K562 (cell line): ENCODE measurements around the gene FAF2. TPM values are rescaled to one million over a fixed set of nuclear protein-coding genes. Genes with fewer than 3 reads are reported as not detected.

Experiments
- EP300 ChIP-seq: IDR thresholded peaks from 2 replicates; pipeline ENCODE4 v1.6.1; 2012; ENCODE audit warnings: low read length, improper control_type of control experiment
- ETV6 ChIP-seq, 3 experiments: fragments of 150-350 bp in 1 of 3; sonication (generic) in 1 of 3; formaldehyde crosslinking in 1 of 3; IDR thresholded peaks; 2 replicates each; pipeline versions ENCODE4 v1.6.1 to v1.8.0; 2014 to 2022; ENCODE audit warnings: borderline replicate concordance in 2 of 3, low read depth in 2 of 3, antibody characterized with exemption in 1 of 3, low read length in 1 of 3, mild to moderate bottlenecking in 1 of 3, missing genetic modification reagents in 1 of 3
- HDAC8 ChIP-seq: fragments of 450-650 bp; IDR thresholded peaks from 2 replicates; pipeline ENCODE4 v1.6.1; 2016; ENCODE audit warnings: mild to moderate bottlenecking, missing genetic modification characterization, moderate library complexity, missing compliant biosample characterization
- KDM2B ChIP-seq: fragments of 250-450 bp; sonication (Bioruptor Pico); IDR thresholded peaks from 2 replicates; pipeline ENCODE4 v1.8.0; 2021; ENCODE audit warnings: mild to moderate bottlenecking, moderate library complexity
- LARP7 ChIP-seq: fragments of 450-650 bp; IDR thresholded peaks from 2 replicates; pipeline ENCODE4 v1.6.1; 2016
- NONO ChIP-seq, 2 experiments: fragments of 200-400 bp in 1 of 2; fragments of 450-650 bp in 1 of 2; formaldehyde crosslinking in 1 of 2; IDR thresholded peaks; 2 replicates each; pipeline ENCODE4 v1.6.1; 2017; ENCODE audit warnings: low read depth in 2 of 2, mild to moderate bottlenecking in 2 of 2, moderate library complexity in 2 of 2, low read length in 1 of 2
- NR1H2 ChIP-seq: sonication (generic); formaldehyde crosslinking; IDR thresholded peaks from 2 replicates; pipeline ENCODE4 v1.4.0; 2020; ENCODE audit warnings: mild to moderate bottlenecking, missing genetic modification reagents
- NR2C1 ChIP-seq, 2 experiments: fragments of 450-650 bp; IDR thresholded peaks; 2 replicates each; pipeline ENCODE4 v1.6.1; 2017; ENCODE audit warnings: mild to moderate bottlenecking in 2 of 2, antibody characterized with exemption in 1 of 2, inconsistent platforms in 1 of 2, missing compliant biosample characterization in 1 of 2, missing genetic modification characterization in 1 of 2
- POLR2G ChIP-seq: fragments of 200-400 bp; formaldehyde crosslinking; IDR thresholded peaks from 2 replicates; pipeline ENCODE4 v1.6.1; 2017; ENCODE audit warnings: low read depth, mild to moderate bottlenecking, antibody characterized with exemption, low read length, moderate library complexity
- RBM22 ChIP-seq: fragments of 200-400 bp; formaldehyde crosslinking; IDR thresholded peaks from 2 replicates; pipeline ENCODE4 v1.6.1; 2018; ENCODE audit warnings: low read length, low read depth; ENCODE audit not compliant: poor library complexity, severe bottlenecking
- RFX5 ChIP-seq: IDR thresholded peaks from 2 replicates; pipeline ENCODE4 v1.6.1; 2011; ENCODE audit warnings: low read depth, mild to moderate bottlenecking, improper control_type of control experiment, low read length
- SAP30 ChIP-seq: fragments of 200-600 bp; sonication (generic); IDR thresholded peaks from 2 replicates; pipeline ENCODE4 v1.6.1; 2012; ENCODE audit warnings: borderline replicate concordance, low read depth, mild to moderate bottlenecking, moderate library complexity, low read length, control low read depth, inconsistent platforms; ENCODE audit not compliant: insufficient read depth, poor library complexity, severe bottlenecking
- ZC3H11A ChIP-seq: IDR thresholded peaks from 2 replicates; pipeline ENCODE4 v1.6.1; 2012; ENCODE audit warnings: low read depth, low read length, improper control_type of control experiment
- ZNF12 ChIP-seq: sonication (generic); formaldehyde crosslinking; IDR thresholded peaks from 2 replicates; pipeline ENCODE4 v1.4.0; 2020; ENCODE audit warnings: mild to moderate bottlenecking, missing genetic modification reagents
- ZNF589 ChIP-seq: fragments of 200-800 bp; sonication (Bioruptor generic); IDR thresholded peaks from 2 replicates; pipeline ENCODE4 v1.6.1; 2016; ENCODE audit warnings: low read depth, missing genetic modification characterization, missing compliant biosample characterization
- ZNF77 ChIP-seq: fragments of 250-450 bp; sonication (Bioruptor Pico); IDR thresholded peaks from 2 replicates; pipeline ENCODE4 v1.5.0; 2020
- polyA plus RNA-seq, 8 experiments: library from polyadenylated mRNA; depleted of rRNA in 4 of 8; stranded (reverse) in 5 of 8; unstranded in 3 of 8; fragments of >200 nt; fragmentation: Nextera tagmentation in 2 of 8; fragmentation: Illumina TruSeq in 1 of 8; extraction: Ambion mirVana in 2 of 8; extraction: Trizol in 1 of 8; gene quantifications; 2 replicates each; pipeline versions ENCODE4 v1.2.1 to v1.2.3, GENCODE V29; 2011 to 2014; ENCODE audit warnings: inconsistent platforms in 1 of 8, missing spikeins in 1 of 8
- total RNA-seq, 7 experiments: library from RNA; depleted of rRNA in 6 of 7; stranded (reverse); fragments of >200 nt in 6 of 7; fragmentation: Illumina TruSeq in 2 of 7; extraction: Trizol in 2 of 7; gene quantifications; 2 replicates each; pipeline versions ENCODE4 v1.2.1 to v1.2.3, GENCODE V29; 2011 to 2021; ENCODE audit warnings: low replicate concordance in 1 of 7
- TF ChIP-seq, protein P1 (sequence below): fragments of 450-650 bp; IDR thresholded peaks from 2 replicates; pipeline ENCODE4 v1.6.1; 2016; ENCODE audit warnings: low read depth, mild to moderate bottlenecking, moderate library complexity
- TF ChIP-seq, protein P2 (sequence below): fragments of 250-450 bp; sonication (Bioruptor Pico); IDR thresholded peaks from 2 replicates; pipeline ENCODE4 v1.5.0; 2022; ENCODE audit warnings: mild to moderate bottlenecking
- TF ChIP-seq, protein P3 (sequence below), 2 experiments: IDR thresholded peaks in 1 of 2; conservative IDR thresholded peaks in 1 of 2; 2 replicates each; pipeline ENCODE4 v1.6.1; 2016; ENCODE audit warnings: low read depth in 2 of 2, mild to moderate bottlenecking in 1 of 2, missing compliant biosample characterization in 1 of 2, missing genetic modification characterization in 1 of 2, moderate library complexity in 1 of 2

Gene FAF2
- total and polyA plus RNA-seq, 9 of the 15 experiments (the other 6 are each of a cell fraction or from before 2014, with no cell fraction given): 25.0 to 44.6 (median 36.1) TPM

DNA sequence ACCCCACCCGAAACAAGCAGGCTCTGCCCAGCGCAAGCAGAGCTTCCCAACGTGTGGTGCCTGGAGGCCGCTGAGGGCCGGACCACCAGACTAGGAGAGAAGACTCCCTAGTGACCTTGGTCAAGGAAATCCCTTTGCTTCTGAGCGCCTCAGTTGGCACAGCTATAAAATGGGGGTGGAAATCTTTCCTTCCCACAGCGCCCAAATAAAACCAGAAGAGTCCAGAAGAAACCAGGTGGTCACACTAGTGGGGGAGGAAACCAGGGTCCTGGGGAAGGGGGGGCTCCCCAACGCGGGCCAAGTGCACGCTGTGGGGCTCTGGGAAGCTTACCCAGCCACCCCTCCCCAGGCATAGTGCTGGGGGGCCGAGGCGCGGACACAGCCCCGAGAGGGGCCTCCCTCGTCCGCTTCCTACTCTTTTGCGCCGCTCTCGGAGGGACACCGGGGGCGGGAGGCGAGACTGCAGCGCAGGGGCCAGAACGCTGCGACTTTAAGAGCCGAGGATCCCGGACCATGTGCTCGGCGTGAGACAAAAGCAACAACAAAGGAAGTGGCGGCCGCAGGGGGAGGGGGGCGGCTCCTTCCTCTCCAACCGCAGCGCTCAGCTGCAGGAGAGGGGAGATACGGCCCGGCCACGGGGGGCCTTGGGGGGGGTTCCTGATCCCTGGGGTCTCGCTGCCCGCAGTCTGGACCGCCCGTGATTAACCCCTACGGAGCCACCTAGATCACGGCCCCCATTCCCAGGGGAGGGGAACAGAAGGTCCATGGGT, 88.1 kb downstream of the FAF2 start (continued):
- TF ChIP-seq RFX5 (no peak), NONO (IDR thresholded peaks at IDR 0.05; ENCODE audit: low read depth in 2 of 2, low read length in 1 of 2) (no peak), LARP7 (no peak), ZNF77 (CRISPR knock-in tag) (no peak), ZNF589 (CRISPR knock-in tag) (no peak; the same call in 1 of the 2 replicates), ZNF12 (CRISPR knock-in tag) (no peak), SAP30 (no peak), POLR2G (peak; percentile 67), HDAC8 (tag) (no peak), NR1H2 (CRISPR knock-in tag) (no peak), RBM22 (no peak), KDM2B (CRISPR knock-in tag) (no peak), EP300 (no peak), NR2C1 (IDR thresholded peaks at IDR 0.05) (no peak), NR2C1 (tag; IDR thresholded peaks at IDR 0.05) (no peak), ZC3H11A (no peak), ETV6 (IDR thresholded peaks at IDR 0.05; ENCODE audit: borderline replicate concordance in 1 of 2, low read depth in 2 of 2, low read length in 1 of 2) (no peak), ETV6 (CRISPR knock-in tag; IDR thresholded peaks at IDR 0.05; ENCODE audit: borderline replicate concordance) (no peak)
- TF ChIP-seq, protein P1, sequence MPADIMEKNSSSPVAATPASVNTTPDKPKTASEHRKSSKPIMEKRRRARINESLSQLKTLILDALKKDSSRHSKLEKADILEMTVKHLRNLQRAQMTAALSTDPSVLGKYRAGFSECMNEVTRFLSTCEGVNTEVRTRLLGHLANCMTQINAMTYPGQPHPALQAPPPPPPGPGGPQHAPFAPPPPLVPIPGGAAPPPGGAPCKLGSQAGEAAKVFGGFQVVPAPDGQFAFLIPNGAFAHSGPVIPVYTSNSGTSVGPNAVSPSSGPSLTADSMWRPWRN: no peak
- TF ChIP-seq, protein P2, sequence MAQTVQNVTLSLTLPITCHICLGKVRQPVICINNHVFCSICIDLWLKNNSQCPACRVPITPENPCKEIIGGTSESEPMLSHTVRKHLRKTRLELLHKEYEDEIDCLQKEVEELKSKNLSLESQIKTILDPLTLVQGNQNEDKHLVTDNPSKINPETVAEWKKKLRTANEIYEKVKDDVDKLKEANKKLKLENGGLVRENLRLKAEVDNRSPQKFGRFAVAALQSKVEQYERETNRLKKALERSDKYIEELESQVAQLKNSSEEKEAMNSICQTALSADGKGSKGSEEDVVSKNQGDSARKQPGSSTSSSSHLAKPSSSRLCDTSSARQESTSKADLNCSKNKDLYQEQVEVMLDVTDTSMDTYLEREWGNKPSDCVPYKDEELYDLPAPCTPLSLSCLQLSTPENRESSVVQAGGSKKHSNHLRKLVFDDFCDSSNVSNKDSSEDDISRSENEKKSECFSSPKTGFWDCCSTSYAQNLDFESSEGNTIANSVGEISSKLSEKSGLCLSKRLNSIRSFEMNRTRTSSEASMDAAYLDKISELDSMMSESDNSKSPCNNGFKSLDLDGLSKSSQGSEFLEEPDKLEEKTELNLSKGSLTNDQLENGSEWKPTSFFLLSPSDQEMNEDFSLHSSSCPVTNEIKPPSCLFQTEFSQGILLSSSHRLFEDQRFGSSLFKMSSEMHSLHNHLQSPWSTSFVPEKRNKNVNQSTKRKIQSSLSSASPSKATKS: no peak
- TF ChIP-seq, protein P3, sequence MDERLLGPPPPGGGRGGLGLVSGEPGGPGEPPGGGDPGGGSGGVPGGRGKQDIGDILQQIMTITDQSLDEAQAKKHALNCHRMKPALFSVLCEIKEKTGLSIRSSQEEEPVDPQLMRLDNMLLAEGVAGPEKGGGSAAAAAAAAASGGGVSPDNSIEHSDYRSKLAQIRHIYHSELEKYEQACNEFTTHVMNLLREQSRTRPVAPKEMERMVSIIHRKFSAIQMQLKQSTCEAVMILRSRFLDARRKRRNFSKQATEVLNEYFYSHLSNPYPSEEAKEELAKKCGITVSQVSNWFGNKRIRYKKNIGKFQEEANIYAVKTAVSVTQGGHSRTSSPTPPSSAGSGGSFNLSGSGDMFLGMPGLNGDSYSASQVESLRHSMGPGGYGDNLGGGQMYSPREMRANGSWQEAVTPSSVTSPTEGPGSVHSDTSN (CRISPR knock-in tag; IDR thresholded peaks at IDR 0.05; ENCODE audit: low read depth): no peak
- TF ChIP-seq, protein P3 (tag; conservative IDR thresholded peaks at IDR 0.05; ENCODE audit: low read depth): no peak
